Measurements from ENCODE around the gene CD300E. TPM values are rescaled to one million over a fixed set of nuclear protein-coding genes. Genes with fewer than 3 reads are reported as not detected.
"Not testable (repeated sequence)": the region's sequence is repeated elsewhere in the genome, so short reads cannot be mapped to it uniquely, and the experiment has no call there.

CD300E gene
- polyA plus RNA-seq, 4 donors: 0.09 to 0.48 (median 0.25) TPM

- not testable (repeated sequence) for DNase-seq (ENCODE audit: low read depth in 4 of 4, low spot score in 3 of 4)
Observed at GRCh38 chr17:74636541-74637085, 13.1 kb upstream of the CD300E start.

- no peak for DNase-seq (ENCODE audit: low read depth in 4 of 4, low spot score in 3 of 4)
Observed at GRCh38 chr17:74635418-74635817, 11.9 kb upstream of the CD300E start.

GRCh38 chr17:74633326-74633725 is 9.8 kb upstream of the CD300E start:
- peak in 3 of 4 donors; percentile 41 to 57 (median 43) for DNase-seq (ENCODE audit: low read depth in 4 of 4, low spot score in 3 of 4)

GRCh38 chr17:74632617-74633016 is 9.1 kb upstream of the CD300E start:
- DNase-seq (ENCODE audit: low read depth in 4 of 4, low spot score in 3 of 4): no peak

- no peak for DNase-seq (ENCODE audit: low read depth in 4 of 4, low spot score in 3 of 4)
Observed at GRCh38 chr17:74631468-74632450, 8.2 kb upstream of the CD300E start.

- DNase-seq (ENCODE audit: low read depth in 4 of 4, low spot score in 3 of 4): not testable (repeated sequence)
Observed at GRCh38 chr17:74630251-74630650, 6.7 kb upstream of the CD300E start.

- no peak for DNase-seq (ENCODE audit: low read depth in 4 of 4, low spot score in 3 of 4)
Observed at GRCh38 chr17:74625661-74626060, 2.1 kb upstream of the CD300E start.

GRCh38 chr17:74624131-74624530 is 593 bp upstream of the CD300E start:
- no peak for DNase-seq (ENCODE audit: low read depth in 4 of 4, low spot score in 3 of 4)

GRCh38 chr17:74619077-74619673 is 4.4 kb downstream of the CD300E start:
- no peak for DNase-seq (ENCODE audit: low read depth in 4 of 4, low spot score in 3 of 4)

GRCh38 chr17:74618451-74618850 is 5.1 kb downstream of the CD300E start:
- no peak for DNase-seq (ENCODE audit: low read depth in 4 of 4, low spot score in 3 of 4)

- no peak for DNase-seq (ENCODE audit: low read depth in 4 of 4, low spot score in 3 of 4)
Observed at GRCh38 chr17:74616696-74617095, 6.8 kb downstream of the CD300E start.

GRCh38 chr17:74612046-74612445 is 11.5 kb downstream of the CD300E start:
- no peak for DNase-seq (ENCODE audit: low read depth in 4 of 4, low spot score in 3 of 4)

GRCh38 chr17:74610108-74610507 is 13.4 kb downstream of the CD300E start:
- peak in 1 of 4 donors; percentile 30 for DNase-seq (ENCODE audit: low read depth in 4 of 4, low spot score in 3 of 4)

- no peak for DNase-seq (ENCODE audit: low read depth in 4 of 4, low spot score in 3 of 4)
Observed at GRCh38 chr17:74608511-74608910, 15.0 kb downstream of the CD300E start.

- no peak for DNase-seq (ENCODE audit: low read depth in 4 of 4, low spot score in 3 of 4)
Observed at GRCh38 chr17:74607221-74607620, 16.3 kb downstream of the CD300E start.

- no peak for DNase-seq (ENCODE audit: low read depth in 4 of 4, low spot score in 3 of 4)
Observed at GRCh38 chr17:74606050-74606449, 17.5 kb downstream of the CD300E start.

GRCh38 chr17:74605361-74605760 is 18.2 kb downstream of the CD300E start:
- DNase-seq (ENCODE audit: low read depth in 4 of 4, low spot score in 3 of 4): no peak

- DNase-seq (ENCODE audit: low read depth in 4 of 4, low spot score in 3 of 4): no peak
Observed at GRCh38 chr17:74604761-74605160, 18.8 kb downstream of the CD300E start.

- DNase-seq (ENCODE audit: low read depth in 4 of 4, low spot score in 3 of 4): no peak
Observed at GRCh38 chr17:74604200-74604599, 19.3 kb downstream of the CD300E start.

- no peak for DNase-seq (ENCODE audit: low read depth in 4 of 4, low spot score in 3 of 4)
Observed at GRCh38 chr17:74603746-74604145, 19.8 kb downstream of the CD300E start.

- no peak for DNase-seq (ENCODE audit: low read depth in 4 of 4, low spot score in 3 of 4)
Observed at GRCh38 chr17:74603037-74603635, 20.4 kb downstream of the CD300E start.
